ENCODE data around the gene HERC2. TPM values are rescaled to one million over a fixed set of nuclear protein-coding genes. Genes with fewer than 3 reads are reported as not detected.
"Not testable (repeated sequence)": the region's sequence is repeated elsewhere in the genome, so short reads cannot be mapped to it uniquely, and the experiment has no call there.

HERC2 gene
- total RNA-seq, 1 experiment from 2014 or later, result 33.1 TPM

DNA sequence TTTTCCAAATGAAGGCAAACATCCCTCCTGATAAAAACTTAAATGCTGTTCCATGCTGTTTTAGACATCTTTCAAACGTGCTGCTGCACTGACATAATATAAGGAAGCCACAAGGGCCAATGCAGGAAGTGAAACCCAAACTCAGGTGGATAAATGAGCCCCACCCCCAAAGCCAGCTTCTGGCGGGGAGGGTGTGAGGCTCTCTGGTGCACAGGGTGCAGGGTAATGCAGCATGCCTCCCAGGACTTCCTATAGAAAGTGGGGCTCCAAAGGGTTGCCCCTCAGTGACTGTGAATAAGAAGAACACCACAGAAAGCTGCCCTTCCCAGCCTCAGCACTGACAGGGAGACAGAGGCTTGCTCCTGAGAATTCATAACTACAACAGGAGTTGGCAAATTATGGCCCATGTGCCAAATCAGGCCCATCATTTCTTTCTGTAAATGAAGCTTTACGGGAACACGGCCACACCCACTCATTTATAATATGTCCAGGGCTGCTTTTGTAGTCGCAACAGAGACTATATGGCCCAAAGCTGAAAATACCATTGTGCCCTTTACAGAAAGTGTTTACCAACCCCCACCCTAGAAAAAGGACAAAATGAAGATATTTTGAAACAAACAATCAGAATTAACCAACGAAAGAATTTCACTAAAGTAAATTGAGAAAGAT lies 185.6 kb downstream of the HERC2 start:
- DNase-seq (ENCODE audit: low read depth), result not testable (repeated sequence)

GRCh38 chr15:28133281-28133680 lies 188.7 kb downstream of the HERC2 start:
- DNase-seq (ENCODE audit: low read depth), result no peak

DNA sequence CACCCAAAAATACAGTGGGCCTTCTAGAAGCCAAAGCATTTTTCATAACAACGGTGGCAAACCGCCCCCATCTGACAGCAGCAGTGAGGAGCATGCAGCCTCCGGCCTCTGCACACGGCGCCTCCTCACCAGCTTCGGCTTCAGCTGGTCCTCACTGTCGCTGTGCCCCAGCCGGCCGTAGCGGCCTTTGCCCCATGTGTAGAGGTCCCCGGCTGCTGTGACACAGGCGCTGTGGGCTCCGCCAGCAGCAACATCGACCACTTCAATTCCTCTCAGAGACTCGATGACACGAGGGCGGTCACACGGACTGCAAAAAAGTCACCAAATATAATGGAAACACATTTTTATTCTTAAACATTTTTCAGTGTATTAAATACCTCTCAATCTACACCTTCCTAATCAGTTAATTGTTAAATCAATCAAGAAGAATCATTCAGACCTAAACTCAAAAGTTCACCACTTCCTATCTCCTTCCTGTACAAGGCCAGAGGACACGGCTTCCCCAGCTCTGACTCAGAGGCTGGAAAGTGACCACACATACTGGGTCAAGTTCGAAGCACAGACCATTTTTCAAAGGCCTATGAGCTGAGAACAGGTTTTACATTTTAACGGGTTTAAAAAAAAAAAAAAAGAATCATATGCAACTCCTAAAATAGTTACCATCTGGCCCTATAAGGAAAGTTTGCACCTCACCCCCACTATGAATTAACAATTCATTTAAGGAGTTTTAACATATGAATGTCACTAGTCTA lies 189.3 kb downstream of the HERC2 start:
- peak; percentile 7 for DNase-seq (ENCODE audit: low read depth)

- DNase-seq (ENCODE audit: low read depth), result no peak
These were observed 190.0 kb downstream of the HERC2 start for GRCh38 chr15:28131946-28132345.

DNA sequence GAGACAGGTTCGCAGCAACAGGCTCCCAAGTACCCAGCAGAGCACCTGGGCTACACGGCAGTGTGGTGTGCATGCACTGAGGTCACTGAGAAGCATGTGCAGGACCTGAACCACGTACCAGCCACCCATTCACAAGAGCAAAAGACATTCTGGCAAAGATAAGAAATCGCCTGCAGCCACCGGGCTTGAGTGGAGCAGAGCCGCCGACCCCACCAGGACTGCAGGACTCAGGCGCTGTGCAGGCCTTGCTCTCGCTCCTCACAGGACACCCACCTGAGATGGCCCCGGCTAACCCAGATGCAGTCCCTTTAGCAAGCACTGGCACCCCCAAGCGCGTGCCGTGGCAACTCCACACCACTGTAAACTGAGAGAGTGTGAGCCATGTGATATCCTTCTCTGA lies 190.6 kb downstream of the HERC2 start:
- no peak for DNase-seq (ENCODE audit: low read depth)

DNA sequence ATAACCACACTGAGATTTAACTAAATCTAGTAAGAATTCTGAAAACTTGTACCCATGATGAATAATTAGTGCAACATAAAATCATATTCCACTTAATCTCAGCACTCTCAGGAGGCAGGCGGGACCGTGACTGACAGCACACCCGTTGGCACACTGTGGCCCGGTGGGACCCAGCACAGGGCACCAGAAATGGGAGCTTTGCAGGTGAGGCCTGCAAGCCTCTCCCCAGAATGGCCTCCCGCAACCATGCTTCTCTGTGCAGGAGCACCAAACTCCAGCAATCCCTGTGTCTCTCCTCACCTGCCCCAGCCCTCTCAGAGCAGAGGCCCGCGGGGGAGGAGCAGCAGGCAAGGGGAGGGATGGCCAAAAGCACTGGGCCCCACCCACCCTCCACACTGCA lies 191.3 kb downstream of the HERC2 start:
- DNase-seq (ENCODE audit: low read depth), result no peak

GRCh38 chr15:28129231-28129848 lies 192.6 kb downstream of the HERC2 start:
- DNase-seq (ENCODE audit: low read depth), result no peak

- DNase-seq (ENCODE audit: low read depth), result no peak
These were observed 193.9 kb downstream of the HERC2 start for GRCh38 chr15:28128031-28128430.

- no peak for DNase-seq (ENCODE audit: low read depth)
These were observed 194.9 kb downstream of the HERC2 start for GRCh38 chr15:28127036-28127435.

DNA sequence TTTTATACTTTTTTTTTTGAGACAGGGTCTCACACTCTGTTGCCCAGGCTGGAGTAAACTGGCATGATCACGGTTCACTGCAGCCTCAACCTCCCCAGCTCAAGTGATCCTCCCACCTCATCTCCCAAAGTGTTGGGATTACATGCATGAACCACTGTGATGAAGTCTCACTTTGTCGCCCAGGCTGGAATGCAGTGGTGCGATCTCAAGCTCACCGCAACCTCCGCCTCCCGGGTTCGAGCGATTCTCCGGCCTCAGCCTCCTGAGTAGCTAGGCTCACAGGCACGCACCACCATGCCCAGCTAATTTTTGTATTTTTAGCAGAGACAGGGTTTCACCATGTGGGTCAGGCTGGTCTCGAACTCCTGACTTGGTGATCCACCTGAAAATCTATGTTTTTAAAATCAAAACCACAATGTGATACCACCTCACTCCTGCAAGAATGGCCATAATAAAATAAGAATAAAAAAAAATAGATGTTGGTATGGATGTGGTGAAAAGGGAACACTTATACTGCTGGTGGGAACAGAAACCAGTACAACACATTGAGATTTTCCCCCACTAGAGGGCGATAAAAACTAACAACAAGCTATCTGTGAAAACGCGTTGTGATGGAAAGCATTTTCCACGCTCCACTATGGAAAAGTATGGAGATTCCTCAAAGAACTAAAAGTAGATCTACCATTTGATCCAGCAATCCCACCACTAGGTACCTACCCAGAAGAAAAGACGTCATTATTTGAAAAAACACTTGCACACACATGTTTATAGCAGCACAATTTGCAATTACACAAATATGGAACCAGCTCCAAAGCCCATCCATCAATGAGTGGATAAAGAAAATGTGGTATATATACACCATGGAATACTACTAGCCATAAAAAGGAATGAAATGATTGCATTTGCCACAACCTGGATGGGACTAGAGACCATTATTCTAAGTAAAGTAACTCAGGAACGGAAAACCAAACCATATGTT lies 196.0 kb downstream of the HERC2 start:
- peak; percentile 32 for DNase-seq (ENCODE audit: low read depth)

DNA sequence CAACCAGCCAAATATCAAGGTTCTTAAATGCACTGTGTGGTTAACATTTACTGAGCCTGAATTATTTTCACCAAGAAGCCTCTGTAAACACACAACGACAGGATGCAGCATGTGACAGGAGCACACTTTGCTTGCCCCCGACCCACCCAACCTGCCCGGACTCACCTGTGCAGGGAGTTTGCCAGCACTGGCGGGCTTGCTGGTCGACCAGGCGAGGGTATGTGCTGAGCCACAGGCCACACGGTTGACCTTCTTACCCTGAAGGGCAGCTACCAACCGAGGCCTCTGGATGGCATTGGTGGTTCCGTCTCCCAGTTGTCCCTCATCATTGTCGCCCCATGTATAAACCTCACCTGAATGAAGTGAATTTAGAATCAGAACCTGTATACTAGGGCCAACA lies 197.1 kb downstream of the HERC2 start:
- DNase-seq (ENCODE audit: low read depth), result no peak

DNA sequence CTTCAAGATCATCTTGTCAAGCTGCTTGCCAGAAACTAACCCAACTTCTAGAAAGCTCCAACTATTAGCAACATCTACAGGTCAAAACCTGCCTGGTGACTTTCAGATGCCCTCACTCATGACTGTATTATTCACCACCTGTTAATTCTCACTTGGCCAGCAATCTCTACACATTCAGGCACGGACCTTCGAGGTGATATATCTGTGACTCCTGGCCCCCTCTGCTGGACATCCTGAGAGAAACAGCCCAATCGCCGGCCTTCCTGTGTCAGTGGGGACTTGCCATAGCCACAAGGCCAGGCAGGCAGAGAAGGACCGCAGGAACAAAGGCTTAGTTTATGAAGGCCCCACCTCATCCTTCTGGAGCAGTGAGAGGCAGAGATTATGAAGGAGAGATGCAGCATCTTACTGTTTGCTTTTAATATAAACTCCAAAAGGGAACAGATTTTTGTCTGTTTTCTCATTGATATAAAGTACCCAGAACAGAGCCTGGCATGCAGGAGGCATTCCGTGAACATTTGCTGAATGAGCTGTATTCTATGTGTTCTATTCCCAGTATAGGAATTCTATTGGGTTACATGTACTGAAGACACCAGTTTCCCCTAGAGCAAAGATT lies 198.5 kb downstream of the HERC2 start:
- peak; percentile 69 for DNase-seq (ENCODE audit: low read depth)

DNA sequence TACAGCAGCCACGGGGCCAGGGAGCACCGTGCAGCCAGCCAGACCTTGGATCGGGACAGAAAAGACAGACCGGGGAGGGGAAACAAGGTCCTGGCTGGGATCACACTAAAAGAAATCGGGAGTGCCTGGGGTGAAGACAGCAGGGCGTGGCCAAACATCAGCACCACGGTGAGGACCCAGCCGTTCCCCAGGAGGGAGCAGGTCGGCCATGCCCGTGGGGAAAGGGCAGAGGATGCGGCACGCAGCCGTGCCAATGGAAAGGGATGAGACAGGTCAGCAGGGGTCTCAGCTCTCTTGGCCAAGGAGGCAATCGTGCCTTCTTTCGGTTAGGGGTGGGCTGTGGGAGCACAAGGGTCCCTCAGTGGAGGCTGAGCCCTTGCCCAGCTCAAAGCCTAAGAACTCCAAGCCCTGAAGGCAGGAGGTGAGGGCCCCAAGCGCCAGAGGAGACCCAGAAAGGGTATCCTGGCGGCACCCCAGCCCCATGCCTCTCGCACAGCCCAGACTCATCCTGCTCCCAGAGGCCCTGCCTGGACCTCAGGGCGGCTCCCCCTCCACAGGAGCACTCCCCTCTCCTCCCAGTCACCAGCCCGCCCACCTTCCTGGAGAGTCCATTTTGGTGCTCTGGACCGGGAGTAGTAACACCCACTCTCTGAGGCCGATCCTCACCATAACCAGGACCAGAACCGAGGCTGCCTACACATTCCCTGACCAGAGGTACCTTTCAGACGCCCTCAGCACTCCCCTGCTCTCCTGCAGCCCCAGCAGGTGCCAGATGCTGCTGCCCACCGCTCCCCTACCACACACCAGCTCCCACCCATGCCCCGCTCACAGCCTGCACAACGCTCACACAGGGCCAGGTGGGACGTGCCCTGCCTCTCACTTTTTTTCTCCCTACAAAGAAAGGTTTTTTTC lies 199.7 kb downstream of the HERC2 start:
- no peak for DNase-seq (ENCODE audit: low read depth)

DNA sequence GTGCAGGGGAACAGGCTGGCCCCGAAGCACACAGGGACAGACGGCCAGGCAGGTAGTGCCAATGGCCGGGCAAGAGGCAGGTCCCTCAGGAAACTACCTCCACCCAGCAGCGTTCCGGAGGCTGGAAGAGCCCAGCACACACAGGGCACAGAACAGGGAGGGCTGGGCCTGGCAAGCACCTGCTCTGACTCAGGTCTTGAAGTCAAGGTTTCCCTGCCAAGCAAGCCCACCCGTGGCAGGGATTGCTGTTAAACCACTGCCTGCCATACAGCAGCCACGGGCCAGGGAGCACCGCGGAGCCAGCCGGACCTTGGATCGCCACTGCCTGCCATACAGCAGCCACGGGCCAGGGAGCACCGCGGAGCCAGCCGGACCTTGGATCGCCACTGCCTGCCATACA lies 200.4 kb downstream of the HERC2 start:
- not testable (repeated sequence) for DNase-seq (ENCODE audit: low read depth)

DNA sequence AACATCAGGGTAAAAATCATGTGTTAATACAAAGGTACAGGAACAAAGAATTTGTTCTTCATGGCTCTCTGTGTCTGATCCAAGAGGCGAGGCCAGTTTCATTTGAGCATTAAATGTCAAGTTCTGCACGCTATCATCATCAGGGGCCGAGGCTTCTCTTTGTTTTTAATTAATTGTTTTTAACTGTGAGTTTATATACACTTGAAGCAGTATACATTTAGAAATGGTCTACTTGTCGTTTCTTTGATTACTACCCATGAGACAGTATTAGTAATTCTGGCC lies 201.7 kb downstream of the HERC2 start:
- no peak for DNase-seq (ENCODE audit: low read depth)

DNA sequence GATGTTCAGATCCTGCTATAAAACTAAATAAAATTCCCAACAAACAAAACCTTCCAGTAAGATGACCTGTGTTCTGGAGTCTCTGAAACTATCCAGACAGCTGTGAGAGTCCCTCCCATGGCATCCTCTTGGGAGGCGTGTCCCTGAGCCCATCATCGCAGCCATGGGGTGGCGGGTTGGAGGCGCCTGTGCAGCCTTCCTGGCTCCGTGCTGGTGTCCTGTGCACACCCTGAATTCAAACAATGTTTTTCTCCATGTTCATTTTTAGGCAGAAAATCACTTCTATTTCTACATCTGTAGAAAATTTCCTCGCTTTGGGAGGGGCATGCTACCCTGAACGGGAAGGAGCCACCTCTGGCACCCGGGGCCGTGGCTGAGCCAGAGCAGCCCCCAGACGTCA lies 203.4 kb downstream of the HERC2 start:
- no peak for DNase-seq (ENCODE audit: low read depth)

DNA sequence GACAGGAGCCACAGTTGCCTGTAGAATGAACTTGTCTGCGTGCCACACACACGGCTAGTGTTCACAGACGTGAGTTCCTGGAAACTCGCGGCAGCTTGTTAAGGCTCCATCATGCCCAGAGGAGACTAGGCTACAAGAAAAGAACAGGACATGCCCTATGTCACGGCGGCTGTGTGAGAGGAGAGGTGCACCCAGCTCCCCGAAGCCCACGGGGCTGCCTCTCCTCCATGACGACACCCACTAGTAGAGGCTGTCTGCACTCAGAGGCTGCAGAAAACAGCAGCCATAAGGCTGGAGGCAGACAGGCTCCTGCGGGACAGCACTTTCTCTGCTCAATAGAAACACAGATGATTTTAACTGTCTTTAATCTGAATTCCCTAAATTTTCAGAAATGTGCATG lies 203.9 kb downstream of the HERC2 start:
- no peak for DNase-seq (ENCODE audit: low read depth)

- DNase-seq (ENCODE audit: low read depth), result no peak
These were observed 204.5 kb downstream of the HERC2 start for GRCh38 chr15:28117432-28117990.

GRCh38 chr15:28116521-28117431 lies 205.2 kb downstream of the HERC2 start:
- DNase-seq (ENCODE audit: low read depth), result no peak

All from HT1080 (cell line).